NK-92 treated with Interleukin-12 subunit alpha and Interleukin-12 subunit beta, amount 100 ng/mL, for 24 hours (cell line): Measurements from ENCODE around the gene IQGAP2.
"Not testable (repeated sequence)": the region's sequence is repeated elsewhere in the genome, so short reads cannot be mapped to it uniquely, and the experiment has no call there.

Experiments
- DNase-seq: peaks from one replicate; lab custom pipeline; 2025; lab: John Stamatoyannopoulos, UW

Gene IQGAP2

GRCh38 chr5:76579166-76579937 is 176.3 kb downstream of the IQGAP2 start:
- DNase-seq: peak; percentile 10

DNA sequence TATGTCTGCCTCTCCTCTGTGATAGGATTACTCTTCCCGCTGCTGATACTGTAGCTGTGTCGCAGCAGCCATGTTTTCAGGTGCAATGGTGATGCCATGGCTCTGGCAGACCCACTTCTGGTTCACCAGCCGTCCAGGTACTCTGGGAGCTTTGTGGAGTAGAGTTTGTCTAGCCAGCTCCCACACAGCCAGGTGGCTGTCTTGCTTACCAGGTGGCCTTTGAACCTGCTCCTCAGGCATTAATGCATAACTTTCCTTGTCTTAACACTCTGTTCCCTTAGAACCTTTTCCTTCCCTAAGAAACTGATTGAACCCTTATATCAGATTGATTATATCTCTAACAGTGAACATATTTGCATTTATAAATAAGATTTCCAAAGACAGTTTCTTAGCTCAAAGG is 177.9 kb downstream of the IQGAP2 start:
- no peak for DNase-seq

DNA sequence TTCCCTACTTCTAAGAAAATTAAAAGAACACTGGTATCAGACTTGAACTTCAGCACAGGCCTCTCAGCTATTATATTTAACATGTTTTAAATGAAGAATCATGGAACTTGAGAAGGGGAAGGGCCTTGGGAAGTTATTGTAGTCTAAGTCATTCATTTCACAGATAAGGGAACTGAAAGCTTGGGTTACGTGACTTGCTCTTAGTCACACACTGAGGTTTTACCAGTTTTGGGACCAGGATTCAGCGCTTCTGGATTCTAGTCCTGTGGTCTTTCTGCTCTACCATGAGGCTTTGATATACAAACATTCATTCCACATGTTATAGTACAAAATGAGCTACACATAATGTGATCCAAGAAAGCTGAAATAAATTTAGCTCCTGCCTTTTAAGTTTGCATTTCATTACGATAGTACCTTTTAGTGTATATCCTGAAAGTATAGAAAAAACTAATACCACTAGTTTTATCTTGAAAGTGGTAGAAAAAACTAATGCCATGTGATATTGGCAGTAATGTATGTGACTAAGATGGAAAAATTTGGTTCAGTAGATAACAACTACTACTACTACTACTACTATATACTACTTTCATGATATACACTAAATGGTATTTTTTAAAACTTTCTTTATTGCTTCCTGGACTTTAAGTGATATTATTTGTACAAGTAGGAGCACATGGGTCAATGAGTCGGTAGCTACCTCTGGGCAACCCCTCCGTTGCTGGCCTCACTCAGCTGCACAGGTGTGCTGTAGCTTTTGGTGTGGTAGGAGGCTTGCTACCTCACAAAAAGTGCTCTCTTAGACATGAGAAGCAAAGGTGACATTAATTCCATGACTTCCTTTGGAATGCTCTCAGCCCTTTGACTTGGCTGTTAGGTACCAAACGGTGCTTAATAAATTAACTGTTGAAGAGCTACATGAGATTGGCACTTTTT is 179.4 kb downstream of the IQGAP2 start:
- DNase-seq: no peak

DNA sequence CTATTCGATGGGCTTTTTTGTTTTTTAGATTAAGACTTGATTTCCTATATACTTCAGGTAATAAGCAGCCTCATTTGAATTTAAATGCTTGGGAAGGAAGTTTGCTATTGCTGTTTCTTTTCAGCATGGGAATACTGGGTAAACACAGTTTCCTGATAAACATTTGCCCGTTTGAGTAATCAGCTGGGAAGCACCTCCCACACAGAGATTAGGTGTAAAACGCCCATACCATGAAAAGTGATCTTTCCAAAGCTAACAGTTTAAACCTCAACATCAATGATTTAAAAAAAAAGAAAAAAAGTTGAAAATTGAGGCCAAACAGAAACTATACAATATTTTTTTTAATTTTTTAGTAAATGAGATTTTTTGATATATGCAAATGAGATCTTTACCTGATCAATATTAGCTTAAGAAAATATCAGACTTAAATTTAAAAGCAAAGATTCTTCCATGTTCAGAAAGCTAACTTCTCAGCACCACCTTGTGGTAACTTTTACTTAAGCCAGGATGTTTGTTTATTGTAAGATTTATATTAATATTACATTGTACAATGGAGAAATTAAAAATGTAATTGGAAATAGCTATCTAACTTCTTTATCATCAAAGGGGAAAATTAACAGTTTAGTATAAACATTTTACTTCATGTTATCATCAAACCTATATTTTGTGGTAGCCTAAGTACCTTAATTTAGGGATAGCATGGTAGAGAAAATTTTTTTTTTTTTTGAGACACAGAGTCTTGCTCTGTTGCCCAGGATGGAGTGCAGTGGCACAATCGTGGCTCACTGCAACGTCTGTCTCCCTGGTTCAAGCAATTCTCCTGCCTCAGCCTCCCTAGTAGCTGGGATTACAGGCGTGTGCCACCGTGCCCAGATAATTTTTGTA is 180.3 kb downstream of the IQGAP2 start:
- DNase-seq: no peak

DNA sequence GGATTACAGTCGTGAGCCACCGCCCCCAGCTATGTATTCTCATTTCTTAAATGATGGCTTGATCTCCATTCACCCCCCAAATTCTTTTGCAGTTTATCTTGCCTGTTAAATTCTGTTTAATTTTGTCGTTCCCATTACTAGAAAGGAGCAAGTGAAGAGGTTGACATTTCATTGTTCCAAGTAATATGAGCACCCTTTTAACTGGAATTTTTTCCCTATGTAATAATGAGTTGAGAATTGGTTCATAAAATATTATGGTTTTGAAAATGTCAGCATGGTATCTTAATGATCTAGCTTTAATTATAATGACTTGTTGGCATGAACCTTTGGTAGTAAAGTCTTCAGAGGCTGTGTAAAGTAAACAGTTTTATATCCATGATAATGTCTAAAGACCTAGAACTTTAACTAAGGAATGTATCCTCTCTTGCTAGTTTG is 182.7 kb downstream of the IQGAP2 start:
- no peak for DNase-seq

GRCh38 chr5:76586531-76586930 is 183.4 kb downstream of the IQGAP2 start:
- no peak for DNase-seq

DNA sequence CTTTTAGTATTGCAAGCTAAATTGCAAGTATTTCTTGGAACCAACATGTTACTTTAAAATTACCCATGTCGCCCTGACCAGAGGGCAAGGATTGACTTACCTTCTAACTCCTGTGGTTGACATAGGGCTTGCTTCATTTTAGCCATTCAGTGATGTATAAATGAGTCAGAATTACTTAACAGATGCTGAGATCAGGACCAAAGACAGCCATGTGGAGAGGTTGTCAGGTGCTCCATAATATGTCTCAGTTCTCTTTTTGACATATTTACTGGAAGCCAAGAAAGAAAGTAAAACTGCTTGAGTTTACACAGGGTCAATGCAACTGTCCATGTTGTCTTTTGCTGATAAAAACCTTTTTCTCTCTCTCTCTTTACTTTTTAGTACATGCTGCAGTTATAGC is 186.9 kb downstream of the IQGAP2 start:
- no peak for DNase-seq

- no peak for DNase-seq
These were observed 188.3 kb downstream of the IQGAP2 start for GRCh38 chr5:76591366-76591765.

- DNase-seq: no peak
These were observed 189.6 kb downstream of the IQGAP2 start for GRCh38 chr5:76592692-76593091.

GRCh38 chr5:76594107-76594506 is 191.0 kb downstream of the IQGAP2 start:
- no peak for DNase-seq

- DNase-seq: no peak
These were observed 192.8 kb downstream of the IQGAP2 start for GRCh38 chr5:76595755-76596481.

DNA sequence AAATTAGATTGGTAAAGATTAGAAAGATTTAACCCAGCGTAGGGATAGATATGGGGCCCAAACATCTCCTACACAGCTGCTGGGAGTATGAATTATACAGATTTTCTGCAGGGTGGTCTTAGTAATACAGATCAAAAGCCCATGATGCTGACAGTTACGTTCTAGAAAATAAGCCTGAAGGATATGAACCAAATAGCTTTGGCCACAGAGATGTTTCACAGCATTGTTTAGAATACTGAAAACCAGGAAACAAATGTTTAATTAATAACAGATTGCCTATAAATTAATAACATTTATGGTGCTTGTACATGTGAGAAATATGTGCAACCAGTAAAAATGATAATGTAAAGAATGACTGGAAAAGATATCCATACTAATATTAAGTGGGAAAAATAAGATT is 195.4 kb downstream of the IQGAP2 start:
- no peak for DNase-seq

- DNase-seq: no peak
These were observed 197.6 kb downstream of the IQGAP2 start for GRCh38 chr5:76600716-76601115.

GRCh38 chr5:76601470-76601869 is 198.4 kb downstream of the IQGAP2 start:
- no peak for DNase-seq

- no peak for DNase-seq
These were observed 199.1 kb downstream of the IQGAP2 start for GRCh38 chr5:76602094-76602726.

DNA sequence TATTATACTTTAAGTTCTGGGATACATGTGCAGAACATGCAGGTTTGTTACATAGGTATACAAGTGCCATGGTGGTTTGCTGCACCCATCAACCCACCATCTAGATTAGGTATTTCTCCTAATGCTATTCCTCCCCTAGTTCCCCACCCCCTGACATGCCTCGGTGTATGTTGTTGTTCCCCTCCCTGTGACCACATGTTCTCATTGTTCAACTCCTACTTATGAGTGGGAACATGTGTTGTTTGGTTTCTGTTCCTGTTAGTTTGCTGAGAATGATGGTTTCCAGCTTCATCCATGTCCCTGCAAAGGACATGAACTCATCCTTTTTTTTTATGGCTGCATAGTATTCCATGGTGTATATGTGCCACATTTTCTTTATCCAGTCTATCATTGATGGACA is 200.9 kb downstream of the IQGAP2 start:
- DNase-seq: not testable (repeated sequence)

- no peak for DNase-seq
These were observed 201.8 kb downstream of the IQGAP2 start for GRCh38 chr5:76604838-76605237.

- no peak for DNase-seq
These were observed 203.6 kb downstream of the IQGAP2 start for GRCh38 chr5:76606701-76607100.

- DNase-seq: no peak
These were observed 204.3 kb downstream of the IQGAP2 start for GRCh38 chr5:76607353-76607871.

GRCh38 chr5:76608833-76609232 is 205.7 kb downstream of the IQGAP2 start:
- DNase-seq: no peak

DNA sequence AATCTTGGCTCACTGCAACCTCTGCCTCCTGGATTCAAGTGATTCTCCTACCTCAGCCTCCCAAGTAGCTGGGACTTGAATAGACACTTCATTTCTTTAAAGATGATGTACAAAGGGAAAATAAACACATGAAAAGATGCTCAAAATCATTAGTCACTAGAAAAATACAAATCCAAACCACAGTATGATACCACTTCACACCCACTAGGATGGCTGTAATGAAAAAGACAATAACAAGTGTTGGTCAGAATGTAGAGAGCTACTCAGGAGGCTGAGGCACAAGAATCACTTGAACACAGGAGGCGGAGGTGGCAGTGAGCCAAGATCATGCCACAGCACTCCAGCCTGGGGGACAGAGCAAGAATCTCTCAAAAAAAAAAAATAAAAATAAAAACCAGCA is 207.1 kb downstream of the IQGAP2 start:
- no peak for DNase-seq
